Amniotic epithelial cell (primary cell): Measurements from ENCODE around the gene ZRANB3.
A peak's percentile ranks its signal among the peaks of the same experiment; 100 is the strongest.

Experiments
- DNase-seq: peaks from one replicate; pipeline ENCODE4 v3.0.0-alpha.2; 2010; ENCODE audit warnings: low read depth

The ZRANB3 gene

DNA sequence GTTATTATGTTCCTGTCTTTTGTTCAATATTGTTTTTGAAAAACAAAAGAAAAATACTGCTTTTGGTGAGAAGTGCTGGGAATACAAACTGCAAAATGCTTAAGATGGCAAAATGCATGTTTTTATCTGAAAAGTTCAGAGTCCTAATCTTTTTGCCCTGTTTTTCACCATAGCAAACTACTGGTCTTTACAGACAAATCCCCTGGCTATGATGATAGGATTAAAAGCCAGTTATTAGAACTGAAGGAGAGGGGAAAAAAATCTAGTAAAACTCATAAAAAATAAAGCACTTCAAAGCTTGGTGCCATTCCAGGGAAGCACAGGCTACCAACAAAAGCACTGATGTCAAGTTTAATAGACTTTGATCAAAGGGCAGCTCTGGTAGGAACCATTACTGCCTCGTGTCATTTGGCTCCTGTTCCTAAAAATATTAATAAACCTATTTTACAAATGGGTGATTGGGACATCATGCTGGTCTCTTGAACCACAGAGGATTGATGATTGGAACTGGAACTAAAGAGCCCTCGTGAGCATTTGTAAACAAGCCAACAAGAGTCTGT is 284.2 kb downstream of the ZRANB3 start:
- DNase-seq = no peak

DNA sequence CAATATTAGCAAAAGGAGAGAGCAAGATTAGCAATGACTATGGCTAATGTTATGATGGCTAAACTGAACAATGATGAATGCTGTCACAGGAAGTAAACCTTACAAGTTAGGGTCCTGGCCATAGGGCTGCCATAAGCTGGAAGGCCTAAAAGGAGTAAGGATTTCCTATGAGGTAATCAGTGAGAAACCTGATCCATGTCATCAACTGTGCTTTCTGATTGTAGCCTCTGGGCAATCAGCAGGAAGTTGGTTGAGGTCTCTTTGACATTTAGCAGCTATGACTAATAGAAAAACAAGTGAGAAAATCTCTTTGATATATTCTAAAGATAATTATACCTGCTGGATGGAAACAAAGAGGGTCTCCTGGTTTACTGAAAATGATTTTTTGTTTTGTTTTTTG is 285.9 kb downstream of the ZRANB3 start:
- DNase-seq = peak; percentile 35

DNA sequence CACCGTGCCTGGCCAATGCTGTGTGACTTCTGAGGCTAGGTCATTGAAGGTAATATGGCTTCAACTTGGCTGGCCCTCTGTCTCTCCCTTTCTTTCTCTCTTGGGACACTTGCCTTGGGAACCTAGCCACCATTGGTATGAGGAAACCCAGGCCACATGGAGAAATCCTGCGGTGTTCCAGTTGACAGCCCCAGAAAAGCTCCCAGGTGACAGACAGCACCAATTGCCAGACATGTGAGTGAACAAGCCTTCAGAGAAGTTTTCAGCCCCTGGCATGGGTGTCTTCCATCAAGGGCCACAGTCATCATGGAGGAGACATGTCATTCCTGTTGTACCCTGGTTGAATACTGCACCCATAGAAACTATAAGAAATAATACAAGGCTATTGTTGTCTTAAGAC is 292.4 kb downstream of the ZRANB3 start:
- DNase-seq = no peak

DNA sequence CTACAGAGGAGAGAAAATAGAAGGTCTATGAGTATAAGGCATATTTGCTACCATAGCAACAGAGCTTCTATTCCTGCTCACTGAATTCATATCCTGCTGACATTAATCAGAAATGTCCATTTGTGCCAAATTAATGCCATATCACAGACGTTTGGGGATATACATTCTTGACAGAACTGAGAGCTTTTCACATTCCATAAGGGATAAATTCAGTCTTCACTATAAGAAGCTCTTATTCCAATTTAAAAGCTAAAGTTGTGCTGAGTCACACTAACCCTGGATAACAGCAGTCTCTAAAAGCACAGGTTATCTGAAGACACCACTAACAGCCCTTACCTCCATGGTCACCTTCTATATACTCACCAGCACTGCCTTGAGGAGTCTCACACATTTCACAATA is 300.9 kb downstream of the ZRANB3 start:
- DNase-seq = no peak

DNA sequence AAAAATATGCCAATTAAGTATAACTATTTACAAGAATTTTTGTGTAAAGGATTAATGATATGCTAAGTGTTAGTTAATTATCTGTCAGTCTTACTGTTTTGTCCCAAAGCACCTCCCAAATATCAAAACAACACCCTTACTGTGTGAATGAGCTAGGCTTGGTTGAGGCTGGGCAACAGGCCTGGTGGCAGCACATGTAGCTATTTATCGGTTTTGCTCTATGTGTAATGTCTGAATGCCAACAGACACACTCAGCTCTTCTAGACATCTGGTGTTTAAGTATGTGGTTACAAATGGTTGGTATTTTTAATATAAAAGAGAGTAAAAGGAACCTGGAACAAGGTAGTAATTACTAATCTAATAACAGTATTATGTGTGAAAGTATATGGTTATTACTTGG is 303.6 kb downstream of the ZRANB3 start:
- DNase-seq = peak; percentile 31

DNA sequence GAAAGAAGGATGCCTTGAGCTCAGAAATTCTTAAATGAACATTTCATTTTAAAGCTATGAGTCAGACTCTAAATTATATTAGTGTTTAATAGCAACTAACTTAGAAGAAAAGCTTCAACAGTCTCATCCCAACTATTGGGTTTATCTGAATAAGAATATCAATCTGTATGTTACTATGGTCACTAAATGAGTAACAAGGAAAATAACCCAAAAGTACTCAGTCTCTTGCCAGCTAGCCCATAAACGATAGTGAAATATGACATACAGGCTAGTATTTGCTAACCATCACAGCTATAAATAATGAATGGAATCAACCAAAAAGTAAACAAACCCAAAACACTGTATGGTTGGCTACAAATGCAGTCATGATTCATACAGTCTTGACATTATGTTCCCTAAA is 304.1 kb downstream of the ZRANB3 start:
- peak; percentile 58 for DNase-seq

DNA sequence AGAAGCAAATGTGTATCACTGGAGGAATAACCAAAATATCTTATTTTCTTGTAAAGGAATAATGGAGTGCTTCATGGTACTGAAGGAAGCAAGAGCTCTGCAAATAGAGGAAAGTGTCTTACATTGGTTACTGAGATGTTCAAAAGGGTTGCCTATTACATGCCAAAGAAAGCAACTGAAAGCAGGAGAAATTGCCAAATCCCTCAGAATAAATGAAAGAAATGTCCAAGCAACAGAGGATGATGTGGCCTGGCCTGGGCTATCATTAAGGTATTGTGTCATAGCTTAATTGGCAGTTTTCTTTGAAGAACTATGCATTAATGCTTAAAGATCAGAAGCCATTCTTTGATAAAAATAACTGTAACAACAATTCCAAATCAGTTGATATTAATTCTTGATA is 305.2 kb downstream of the ZRANB3 start:
- DNase-seq = no peak

DNA sequence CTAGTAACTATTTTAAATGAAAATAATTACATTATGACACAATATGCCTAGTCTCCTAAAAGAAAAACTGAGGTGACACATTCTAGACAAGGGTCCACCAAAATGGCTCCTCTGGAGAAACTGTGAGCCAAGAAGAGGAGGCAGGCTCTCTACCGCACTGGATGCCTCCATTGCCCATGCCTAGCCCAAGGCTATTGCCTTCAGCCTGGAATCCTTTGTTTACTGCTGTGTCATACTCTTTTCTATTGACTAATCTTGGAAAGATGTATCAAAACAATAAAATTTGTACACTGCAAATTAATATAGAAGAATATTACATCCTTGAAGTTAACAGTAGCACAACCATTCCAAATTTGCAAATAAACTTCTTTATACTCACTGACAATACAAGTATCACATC is 311.8 kb downstream of the ZRANB3 start:
- DNase-seq = no peak

DNA sequence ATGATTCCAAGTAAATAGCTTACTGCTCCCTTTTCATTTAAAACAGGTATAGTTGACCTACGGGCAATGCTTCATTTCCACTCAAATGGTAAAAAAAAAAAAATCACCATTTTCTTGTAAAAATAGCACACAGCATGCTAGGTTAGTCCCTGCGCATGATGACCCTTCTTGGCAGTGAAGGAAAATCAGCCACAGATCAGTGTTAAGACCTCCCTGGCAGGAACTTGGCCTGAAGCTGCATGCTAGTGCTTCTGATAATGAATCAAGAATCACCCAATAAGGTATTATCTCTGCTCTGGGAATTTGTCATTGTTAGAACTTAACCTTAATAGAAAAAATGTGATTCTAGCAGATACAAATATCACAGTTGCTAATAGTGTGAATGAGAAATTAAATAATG is 312.6 kb downstream of the ZRANB3 start:
- no peak for DNase-seq

DNA sequence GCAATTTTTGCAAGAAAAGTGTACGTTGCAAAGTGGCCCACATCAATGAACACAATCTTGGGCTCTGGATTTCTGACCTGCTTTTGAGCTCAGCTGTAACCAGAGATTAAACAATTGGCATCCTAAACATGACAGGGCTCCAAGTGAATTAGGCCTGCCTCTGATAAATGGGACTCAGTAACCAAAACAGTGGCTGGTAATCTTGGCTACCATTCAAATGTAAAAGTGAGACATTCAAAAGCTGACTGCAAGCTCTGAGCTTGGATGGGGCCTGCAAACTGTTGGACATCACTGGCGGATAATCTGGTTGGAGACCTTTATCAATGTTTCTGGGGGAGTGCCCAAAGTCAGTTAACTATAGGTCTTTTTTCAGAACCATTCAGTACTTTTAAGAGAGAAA is 318.3 kb downstream of the ZRANB3 start:
- DNase-seq = no peak

DNA sequence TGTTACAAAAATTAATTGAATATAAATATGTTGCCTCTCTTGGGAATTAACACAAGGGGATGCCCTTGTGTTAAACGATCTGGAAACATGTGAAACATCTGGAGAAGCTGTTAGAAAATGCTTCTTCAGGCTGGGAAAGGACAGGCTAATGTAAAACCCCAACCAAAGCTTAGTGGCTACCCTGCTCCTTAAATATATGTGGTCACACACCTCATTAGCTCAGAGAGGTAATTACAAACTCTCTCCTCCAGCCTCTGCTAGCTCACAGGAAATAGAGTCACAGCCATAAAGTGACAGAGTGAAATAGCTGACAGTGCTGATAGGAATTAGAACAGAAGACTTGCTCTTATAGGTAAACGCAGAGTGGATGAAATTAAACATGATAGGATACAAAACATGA is 323.0 kb downstream of the ZRANB3 start:
- no peak for DNase-seq

DNA sequence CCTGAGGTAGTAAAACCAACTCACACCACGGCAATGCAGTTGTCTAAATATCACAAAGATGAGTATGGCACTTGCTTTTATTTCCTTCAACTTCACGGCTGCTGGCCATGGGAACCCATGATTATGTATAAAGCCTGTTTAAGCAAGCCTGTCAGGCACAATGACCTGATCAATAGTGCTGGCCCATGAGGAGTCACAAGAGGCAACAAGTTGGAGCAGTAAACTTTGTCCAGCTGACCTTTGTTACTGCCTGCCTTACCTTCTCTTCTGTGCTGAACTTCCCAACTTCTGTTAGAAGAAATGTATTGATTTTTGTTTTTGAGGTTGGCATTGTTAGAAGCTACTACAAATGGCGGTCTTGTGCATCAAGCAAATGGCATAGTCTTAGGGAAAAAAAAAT is 327.1 kb downstream of the ZRANB3 start:
- DNase-seq = no peak

DNA sequence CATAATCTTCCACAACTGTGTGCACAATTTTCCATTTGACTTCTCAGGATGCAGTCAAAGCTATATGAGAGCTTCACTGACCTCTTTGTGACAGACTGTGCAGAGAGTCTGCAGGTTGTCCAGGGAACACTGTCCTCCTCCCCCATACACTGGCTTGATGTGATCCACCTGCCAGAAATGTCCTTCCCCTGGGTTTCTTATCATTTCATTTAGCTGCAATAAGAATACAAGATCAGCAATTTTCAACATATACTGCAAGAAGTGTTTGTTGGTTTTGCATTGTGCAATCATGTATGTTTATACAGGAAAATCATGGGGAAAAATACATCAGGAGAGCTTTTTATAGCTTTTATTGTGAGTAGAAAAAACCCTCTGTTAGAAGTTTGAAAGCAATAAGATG is 328.3 kb downstream of the ZRANB3 start:
- DNase-seq = peak; percentile 11

DNA sequence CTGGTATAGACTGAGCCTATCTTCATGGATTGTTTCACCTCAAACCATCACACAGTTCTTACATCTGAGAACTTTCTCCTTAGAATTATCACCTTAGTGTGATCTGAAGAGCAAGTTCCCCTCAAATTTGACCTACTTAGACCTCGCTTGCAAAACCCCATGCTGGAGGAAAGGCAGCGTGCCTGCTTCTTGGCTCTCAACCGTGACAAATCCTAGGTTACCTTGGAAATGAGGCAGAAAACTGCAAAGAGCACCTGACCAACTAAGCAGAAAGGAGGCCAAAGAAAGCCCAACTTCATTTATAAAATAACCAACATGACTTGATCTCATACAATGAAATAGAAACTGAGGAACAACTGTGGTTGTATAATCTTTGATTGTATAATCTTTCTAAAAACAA is 332.5 kb downstream of the ZRANB3 start:
- DNase-seq = no peak

DNA sequence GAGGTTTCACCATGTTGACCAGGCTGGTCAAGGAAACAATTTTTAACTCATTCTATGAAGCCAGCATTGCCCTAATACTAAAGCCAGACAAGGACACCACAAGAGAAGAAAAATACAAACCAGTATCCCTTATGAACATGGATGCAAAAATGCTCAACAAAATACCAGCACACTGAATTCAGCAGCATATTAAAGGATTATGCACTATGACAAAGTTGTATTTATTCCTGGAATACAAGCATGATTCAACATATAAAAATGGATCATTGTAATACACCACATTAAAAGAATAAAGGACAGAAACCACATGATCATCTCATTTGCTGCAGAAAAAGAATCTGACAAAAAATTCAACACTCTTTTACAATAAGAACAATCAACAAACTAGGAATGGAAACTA is 340.2 kb downstream of the ZRANB3 start:
- DNase-seq = no peak

DNA sequence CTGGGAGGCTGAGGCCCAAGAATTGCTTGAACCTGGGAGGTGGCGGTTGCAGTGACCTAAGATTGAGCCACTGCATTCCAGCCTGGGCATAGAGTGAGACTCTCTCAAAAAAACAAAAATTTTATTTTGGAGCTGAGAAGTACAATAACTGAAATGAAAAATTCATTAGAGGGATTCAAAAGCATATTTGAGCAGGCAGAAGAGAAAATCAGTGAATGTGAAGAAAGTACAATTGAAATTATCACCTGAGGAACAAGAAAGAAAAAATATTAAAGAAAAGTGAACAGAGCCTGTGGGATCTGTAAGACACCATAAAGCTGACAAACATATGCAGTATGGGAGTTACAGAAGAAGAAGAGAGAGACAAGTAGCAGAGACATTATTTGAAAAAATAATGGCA is 341.9 kb downstream of the ZRANB3 start:
- DNase-seq = no peak

DNA sequence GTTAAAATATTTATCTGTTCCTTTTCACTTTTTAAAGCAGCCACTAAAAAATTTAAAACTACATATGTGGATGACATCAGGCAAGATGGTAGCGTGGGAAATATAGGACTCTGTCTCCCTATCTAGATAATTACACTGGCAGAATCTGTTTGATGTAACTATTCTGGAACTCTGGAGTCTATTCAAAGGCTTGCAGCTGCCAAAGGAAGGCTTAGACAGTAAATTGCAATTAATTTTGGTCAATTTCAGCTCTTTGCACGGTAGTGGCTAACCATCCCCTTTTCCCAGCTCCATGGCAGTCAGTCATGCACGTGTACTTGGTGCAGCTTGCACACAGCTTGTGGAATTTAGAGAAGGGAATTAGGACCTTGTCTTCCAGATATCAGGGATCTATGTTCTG is 343.7 kb downstream of the ZRANB3 start:
- no peak for DNase-seq

DNA sequence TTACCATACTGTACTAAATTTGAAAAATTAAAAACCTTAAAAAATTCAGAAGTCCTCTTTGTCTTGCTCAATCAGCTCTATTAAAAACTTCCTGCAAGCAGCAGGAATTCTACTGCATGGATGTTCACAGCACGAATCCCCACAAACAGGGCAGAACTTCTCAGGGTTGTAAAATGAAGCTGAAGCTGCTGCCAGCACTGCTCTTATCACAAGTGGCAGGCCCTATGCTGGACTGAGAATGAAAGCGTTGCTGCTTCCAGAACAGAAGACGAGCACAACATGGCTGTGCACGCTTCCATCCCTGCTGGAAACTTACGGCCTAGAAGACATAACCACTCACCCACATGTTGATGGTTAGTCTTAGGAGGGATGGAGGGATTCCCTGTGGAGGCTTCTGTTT is 345.0 kb downstream of the ZRANB3 start:
- no peak for DNase-seq

DNA sequence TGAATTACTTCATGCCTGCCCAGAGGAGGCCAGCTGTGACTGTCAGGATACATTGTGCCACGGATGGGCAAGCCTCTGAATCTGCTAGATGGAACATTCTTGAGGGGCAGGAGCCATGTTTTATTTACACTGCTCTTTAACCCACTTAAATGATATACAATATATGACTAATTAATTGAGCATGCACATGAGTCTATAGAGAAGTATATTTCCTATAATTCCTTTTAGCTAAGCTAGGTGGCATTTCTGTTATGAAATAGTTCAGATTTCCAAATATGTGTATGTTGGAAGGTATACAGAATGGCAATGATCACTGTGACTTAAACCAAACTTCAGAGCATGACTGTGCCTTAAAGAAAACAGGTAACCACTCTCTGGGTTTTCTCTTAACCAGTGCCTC is 347.2 kb downstream of the ZRANB3 start:
- no peak for DNase-seq

DNA sequence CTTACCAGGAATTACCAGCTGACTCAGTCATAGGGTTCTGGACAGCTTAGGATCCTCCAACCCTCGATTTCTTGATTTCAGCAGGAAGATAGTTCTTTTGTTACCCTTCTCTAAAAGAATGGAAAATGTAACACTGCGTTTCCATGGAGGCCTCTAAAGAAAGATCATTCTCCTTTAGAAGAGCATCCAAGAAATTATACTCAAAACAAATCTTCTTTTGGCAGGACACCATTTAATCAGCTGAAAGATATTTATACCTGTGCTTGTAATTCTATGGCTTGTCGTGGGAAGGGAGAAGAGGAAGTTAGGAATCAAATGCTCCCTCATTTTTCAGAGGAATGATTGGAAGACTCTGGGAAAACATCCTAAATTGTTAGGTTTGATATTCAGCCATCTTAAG is 348.4 kb downstream of the ZRANB3 start:
- no peak for DNase-seq

DNA sequence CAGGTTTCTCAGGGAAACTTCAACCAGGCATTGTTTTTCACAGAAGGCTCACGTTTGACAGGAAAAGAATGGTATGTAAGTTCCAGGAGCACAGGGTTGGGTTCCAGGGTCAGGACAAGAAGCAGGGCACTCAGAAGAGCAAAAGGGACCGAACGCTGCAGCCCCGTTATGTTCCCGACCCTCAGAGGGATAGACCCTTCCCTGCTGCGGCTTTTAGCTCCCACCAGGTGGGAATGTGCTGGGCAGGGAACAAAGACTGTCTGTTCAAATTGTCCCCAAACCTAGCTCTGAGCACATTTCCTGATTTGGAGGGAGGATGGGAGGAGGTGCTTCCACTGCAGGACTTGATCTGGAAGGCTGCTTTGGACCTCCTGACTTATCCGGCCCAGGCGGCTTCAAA is 348.8 kb downstream of the ZRANB3 start:
- DNase-seq = no peak

DNA sequence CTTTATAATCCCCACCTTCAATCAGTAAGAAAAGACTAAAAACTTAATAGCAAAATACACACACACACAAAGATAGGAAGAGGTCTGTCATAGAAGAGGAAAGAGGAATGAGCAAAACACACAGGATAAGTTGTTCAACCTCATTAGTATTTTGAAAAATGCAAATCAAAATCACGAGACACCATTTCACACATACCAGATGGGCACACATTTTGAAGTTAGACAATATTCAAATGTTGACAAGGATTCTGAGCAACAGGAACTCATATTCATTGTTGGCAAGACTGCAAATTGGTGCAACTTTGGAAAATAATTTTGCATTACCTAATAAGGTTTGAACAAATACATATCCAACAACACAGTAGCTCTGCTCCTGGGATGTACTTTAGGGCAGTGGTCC is 351.3 kb downstream of the ZRANB3 start:
- no peak for DNase-seq

DNA sequence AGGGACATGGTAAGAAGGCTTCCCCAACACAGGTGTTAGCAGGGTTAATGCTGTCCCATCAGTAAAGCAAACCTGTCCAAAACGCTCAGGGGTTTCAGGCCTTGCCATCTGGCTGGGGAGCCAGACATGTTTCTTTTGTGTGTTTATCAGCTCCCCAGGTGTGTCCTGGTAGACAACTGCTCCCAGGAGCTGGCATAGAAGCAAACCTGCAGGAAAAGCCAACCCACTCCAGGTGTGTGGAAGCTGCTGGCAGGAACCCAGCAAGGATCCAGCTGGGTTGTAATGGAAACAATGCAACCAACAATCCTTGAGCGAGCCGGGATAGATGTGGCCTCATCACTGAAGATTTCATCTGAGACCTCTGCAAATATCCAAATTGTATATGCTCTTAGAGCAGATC is 355.8 kb downstream of the ZRANB3 start:
- no peak for DNase-seq

DNA sequence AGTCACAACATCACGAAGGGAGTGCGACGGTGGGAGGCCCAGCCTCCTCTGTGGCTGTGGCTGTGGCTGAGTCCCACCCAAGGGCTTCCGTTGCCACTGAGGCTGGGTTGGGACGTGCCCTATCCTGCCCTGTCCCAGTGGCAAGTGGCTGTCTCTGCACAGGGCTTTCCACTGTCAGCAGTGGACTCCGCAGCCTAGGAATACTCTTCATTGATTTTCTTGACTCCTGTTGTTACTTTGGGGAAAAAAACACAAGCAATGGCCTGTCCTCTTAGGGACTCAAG is 356.3 kb downstream of the ZRANB3 start:
- DNase-seq = no peak

DNA sequence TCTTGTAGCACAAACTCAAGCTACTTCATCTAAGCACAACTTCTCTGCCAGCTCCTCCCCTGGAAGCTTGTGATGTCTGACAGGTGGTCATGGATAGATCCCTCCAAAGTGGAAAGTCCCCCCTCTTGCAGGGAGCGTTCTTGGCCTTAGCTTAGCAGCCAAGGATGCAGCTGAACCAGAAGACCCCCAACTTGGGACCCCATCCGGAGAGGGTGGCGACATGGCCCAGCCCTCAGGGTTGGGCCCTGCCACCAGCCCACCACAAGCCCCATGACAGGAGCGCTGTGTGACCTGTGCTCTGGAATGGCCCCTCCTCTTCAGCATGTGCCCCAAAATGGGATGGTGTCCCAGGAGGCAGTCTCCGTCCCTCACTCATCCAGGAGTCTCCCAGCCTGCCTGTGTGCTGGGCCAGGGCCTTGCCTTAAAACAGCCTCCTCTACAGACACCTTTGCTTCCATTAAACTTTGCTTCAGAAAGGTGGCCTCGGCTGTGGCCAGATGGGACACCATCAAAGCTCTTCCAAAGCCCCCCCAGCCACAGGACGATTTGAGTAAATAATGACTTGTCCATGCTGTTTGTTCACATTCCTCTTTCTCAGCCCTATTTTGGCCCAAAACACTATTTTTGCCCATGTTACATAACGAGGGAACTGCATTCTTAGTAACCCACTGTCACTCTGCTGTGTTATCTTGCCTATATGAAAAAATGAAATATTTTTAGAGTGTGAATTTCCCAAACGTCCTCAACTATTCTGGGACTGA is 356.8 kb downstream of the ZRANB3 start:
- no peak for DNase-seq
